Right lobe of liver (tissue), 4 donors: ENCODE measurements around the gene PHF14.
"Not testable (repeated sequence)": the region's sequence is repeated elsewhere in the genome, so short reads cannot be mapped to it uniquely, and the experiment has no call there.

Experiments
- POLR2A ChIP-seq: fragments of 450-650 bp; IDR thresholded peaks from one replicate; pipeline ENCODE4 v1.6.1; 2017; ENCODE audit warnings: antibody characterized with exemption, mild to moderate bottlenecking
- TF ChIP-seq, protein P1 (sequence below), 4 donors: fragments of 200-600 bp in 3 of 4; fragments of 450-650 bp in 1 of 4; IDR thresholded peaks; one replicate each; pipeline versions ENCODE4 v1.5.1 to v1.8.0; 2016 to 2022; ENCODE audit warnings: antibody characterized with exemption in 4 of 4, mild to moderate bottlenecking in 2 of 4
- donor health status: DM: no; HTN: no; CAD: no.
- donor health status: DM: no; HTN: no; CAD: no.
- donor health status: DM: no; HTN: yes; CAD: no.

- not testable (repeated sequence) for TF ChIP-seq POLR2A
- TF ChIP-seq, protein P1, sequence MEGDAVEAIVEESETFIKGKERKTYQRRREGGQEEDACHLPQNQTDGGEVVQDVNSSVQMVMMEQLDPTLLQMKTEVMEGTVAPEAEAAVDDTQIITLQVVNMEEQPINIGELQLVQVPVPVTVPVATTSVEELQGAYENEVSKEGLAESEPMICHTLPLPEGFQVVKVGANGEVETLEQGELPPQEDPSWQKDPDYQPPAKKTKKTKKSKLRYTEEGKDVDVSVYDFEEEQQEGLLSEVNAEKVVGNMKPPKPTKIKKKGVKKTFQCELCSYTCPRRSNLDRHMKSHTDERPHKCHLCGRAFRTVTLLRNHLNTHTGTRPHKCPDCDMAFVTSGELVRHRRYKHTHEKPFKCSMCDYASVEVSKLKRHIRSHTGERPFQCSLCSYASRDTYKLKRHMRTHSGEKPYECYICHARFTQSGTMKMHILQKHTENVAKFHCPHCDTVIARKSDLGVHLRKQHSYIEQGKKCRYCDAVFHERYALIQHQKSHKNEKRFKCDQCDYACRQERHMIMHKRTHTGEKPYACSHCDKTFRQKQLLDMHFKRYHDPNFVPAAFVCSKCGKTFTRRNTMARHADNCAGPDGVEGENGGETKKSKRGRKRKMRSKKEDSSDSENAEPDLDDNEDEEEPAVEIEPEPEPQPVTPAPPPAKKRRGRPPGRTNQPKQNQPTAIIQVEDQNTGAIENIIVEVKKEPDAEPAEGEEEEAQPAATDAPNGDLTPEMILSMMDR (IDR thresholded peaks at IDR 0.05): not testable (repeated sequence)
These were observed 17.1 kb downstream of the PHF14 start for GRCh38 chr7:10990748-10991147.
